Ishikawa (cell line): Measurements from ENCODE around the gene TFG.

Source experiments
- CREB1 ChIP-seq: IDR thresholded peaks from 2 replicates; pipeline ENCODE4 v1.6.1; 2012; ENCODE audit warnings: low read depth
- EP300 ChIP-seq: IDR thresholded peaks from 2 replicates; pipeline ENCODE4 v1.6.1; 2012; ENCODE audit warnings: borderline replicate concordance
- TEAD4 ChIP-seq: IDR thresholded peaks from 2 replicates; pipeline ENCODE4 v1.6.1; 2012
- ZBTB7A ChIP-seq: IDR thresholded peaks from 2 replicates; pipeline ENCODE4 v1.6.1; 2012; ENCODE audit warnings: low read depth
- TF ChIP-seq, protein P1 (sequence below): IDR thresholded peaks from 2 replicates; pipeline ENCODE4 v1.6.1; 2012
- TF ChIP-seq, protein P2 (sequence below): IDR thresholded peaks from 2 replicates; pipeline ENCODE4 v1.6.1; 2012; ENCODE audit warnings: low read depth, mild to moderate bottlenecking

DNA sequence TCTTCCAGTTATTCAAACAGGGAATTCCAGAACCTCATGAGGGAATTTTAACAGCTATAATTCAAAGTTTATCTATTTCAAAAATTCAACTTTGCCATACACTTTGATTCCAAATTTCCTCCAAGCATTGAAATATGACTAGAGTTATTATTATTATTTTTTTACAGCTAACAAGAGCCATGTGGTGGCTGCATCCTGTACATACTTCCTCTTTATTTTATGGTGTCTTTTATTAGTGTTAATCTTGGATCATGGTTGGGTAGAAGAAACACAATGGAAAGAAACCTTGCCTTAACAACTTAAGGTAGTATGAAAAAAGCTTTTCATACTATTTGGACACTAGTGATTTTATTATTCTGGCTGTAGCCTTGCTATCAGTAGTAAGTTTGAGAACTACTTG lies 52.7 kb downstream of the TFG start:
- TF ChIP-seq EP300 = no peak
- TF ChIP-seq, protein P1, sequence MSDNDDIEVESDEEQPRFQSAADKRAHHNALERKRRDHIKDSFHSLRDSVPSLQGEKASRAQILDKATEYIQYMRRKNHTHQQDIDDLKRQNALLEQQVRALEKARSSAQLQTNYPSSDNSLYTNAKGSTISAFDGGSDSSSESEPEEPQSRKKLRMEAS = no peak
- TF ChIP-seq ZBTB7A = no peak
- TF ChIP-seq TEAD4 = no peak
- TF ChIP-seq CREB1 = no peak
- TF ChIP-seq, protein P2, sequence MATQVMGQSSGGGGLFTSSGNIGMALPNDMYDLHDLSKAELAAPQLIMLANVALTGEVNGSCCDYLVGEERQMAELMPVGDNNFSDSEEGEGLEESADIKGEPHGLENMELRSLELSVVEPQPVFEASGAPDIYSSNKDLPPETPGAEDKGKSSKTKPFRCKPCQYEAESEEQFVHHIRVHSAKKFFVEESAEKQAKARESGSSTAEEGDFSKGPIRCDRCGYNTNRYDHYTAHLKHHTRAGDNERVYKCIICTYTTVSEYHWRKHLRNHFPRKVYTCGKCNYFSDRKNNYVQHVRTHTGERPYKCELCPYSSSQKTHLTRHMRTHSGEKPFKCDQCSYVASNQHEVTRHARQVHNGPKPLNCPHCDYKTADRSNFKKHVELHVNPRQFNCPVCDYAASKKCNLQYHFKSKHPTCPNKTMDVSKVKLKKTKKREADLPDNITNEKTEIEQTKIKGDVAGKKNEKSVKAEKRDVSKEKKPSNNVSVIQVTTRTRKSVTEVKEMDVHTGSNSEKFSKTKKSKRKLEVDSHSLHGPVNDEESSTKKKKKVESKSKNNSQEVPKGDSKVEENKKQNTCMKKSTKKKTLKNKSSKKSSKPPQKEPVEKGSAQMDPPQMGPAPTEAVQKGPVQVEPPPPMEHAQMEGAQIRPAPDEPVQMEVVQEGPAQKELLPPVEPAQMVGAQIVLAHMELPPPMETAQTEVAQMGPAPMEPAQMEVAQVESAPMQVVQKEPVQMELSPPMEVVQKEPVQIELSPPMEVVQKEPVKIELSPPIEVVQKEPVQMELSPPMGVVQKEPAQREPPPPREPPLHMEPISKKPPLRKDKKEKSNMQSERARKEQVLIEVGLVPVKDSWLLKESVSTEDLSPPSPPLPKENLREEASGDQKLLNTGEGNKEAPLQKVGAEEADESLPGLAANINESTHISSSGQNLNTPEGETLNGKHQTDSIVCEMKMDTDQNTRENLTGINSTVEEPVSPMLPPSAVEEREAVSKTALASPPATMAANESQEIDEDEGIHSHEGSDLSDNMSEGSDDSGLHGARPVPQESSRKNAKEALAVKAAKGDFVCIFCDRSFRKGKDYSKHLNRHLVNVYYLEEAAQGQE = no peak
